IMR-90 (cell line): Measurements from ENCODE around the gene NUP153. TPM values are rescaled to one million over a fixed set of nuclear protein-coding genes. Genes with fewer than 3 reads are reported as not detected.

ENCODE experiments used
- ATAC-seq: fragments of 200-7000 bp; cut with Tn5 transposase; 2 replicates; pipeline ENCODE4 v1.9.1; 2020; ENCODE audit warnings: low read depth, mild to moderate bottlenecking, moderate library complexity
- BruUV-seq: library from RNA; stranded (reverse); fragments of 400-500 nt; replicated peaks from 2 replicates; lab custom pipeline; 2021; lab: Mats Ljungman, UMichigan
- CTCF ChIA-PET: fragments of 300-600 bp; formaldehyde crosslinking; extraction: SDS; loops from one replicate; lab custom pipeline; 2021; ENCODE audit warnings: antibody characterized with exemption; lab: Yijun Ruan, JAX
- POLR2A ChIA-PET: fragments of 300-600 bp; sonication (Branson Sonifier 250); formaldehyde crosslinking; loops from one replicate; lab custom pipeline; 2022; ENCODE audit warnings: antibody characterized with exemption; ENCODE audit not compliant: unreplicated experiment; lab: Charles Lee
- DNase-seq: peaks from one replicate; pipeline ENCODE4 v3.0.0; 2013
- H2AFZ ChIP-seq: replicated peaks from 2 replicates; pipeline ENCODE3; 2013; ENCODE audit warnings: low read length, mild to moderate bottlenecking; ENCODE audit not compliant: poor library complexity
- H2AK5ac ChIP-seq: 2 replicates; pipeline ENCODE4 v1.6.1; 2013; ENCODE audit warnings: low read depth, low read length, inconsistent platforms
- H2AK9ac ChIP-seq: replicated peaks from 2 replicates; pipeline ENCODE3; 2013; ENCODE audit warnings: mild to moderate bottlenecking, low read depth, low read length, moderate library complexity; ENCODE audit not compliant: poor library complexity
- H2BK120ac ChIP-seq: 2 replicates; pipeline ENCODE4 v1.6.1; 2013; ENCODE audit warnings: low read depth, low read length, inconsistent platforms
- H2BK15ac ChIP-seq: 3 replicates; pipeline ENCODE4 v1.6.1; 2013; ENCODE audit warnings: low read depth, low read length, inconsistent platforms
- H2BK20ac ChIP-seq: 2 replicates; pipeline ENCODE4 v1.6.1; 2013; ENCODE audit warnings: low read depth, mild to moderate bottlenecking, inconsistent platforms, low read length, moderate library complexity
- H2BK5ac ChIP-seq: 2 replicates; pipeline ENCODE4 v1.6.1; 2013; ENCODE audit warnings: mild to moderate bottlenecking, low read depth, low read length, inconsistent platforms; ENCODE audit not compliant: poor library complexity, severe bottlenecking
- H3K14ac ChIP-seq: replicated peaks from 2 replicates; pipeline ENCODE4 v1.6.1; 2013; ENCODE audit warnings: low read depth, low read length, inconsistent platforms
- H3K18ac ChIP-seq: 2 replicates; pipeline ENCODE4 v1.6.1; 2013; ENCODE audit warnings: low read depth, low read length, control low read depth
- H3K23ac ChIP-seq: 2 replicates; pipeline ENCODE4 v1.6.1; 2013; ENCODE audit warnings: low read depth, low read length, inconsistent platforms
- H3K27ac ChIP-seq: 2 replicates; pipeline ENCODE4 v1.5.1; 2013; ENCODE audit warnings: mild to moderate bottlenecking, control low read depth, low read length; ENCODE audit not compliant: insufficient read depth
- H3K27me3 ChIP-seq: 2 replicates; pipeline ENCODE4 v1.6.1; 2013; ENCODE audit warnings: low read length; ENCODE audit not compliant: control insufficient read depth, insufficient read depth
- H3K36me3 ChIP-seq: 2 replicates; pipeline ENCODE4 v1.6.1; 2013; ENCODE audit warnings: low read length, mixed read lengths; ENCODE audit not compliant: control insufficient read depth, insufficient read depth
- H3K4ac ChIP-seq: 2 replicates; pipeline ENCODE4 v1.6.1; 2013; ENCODE audit warnings: low read depth, low read length, inconsistent platforms
- H3K4me1 ChIP-seq: 2 replicates; pipeline ENCODE4 v1.6.1; 2013; ENCODE audit warnings: low read length, mixed read lengths; ENCODE audit not compliant: control insufficient read depth, insufficient read depth
- H3K4me2 ChIP-seq: 2 replicates; pipeline ENCODE4 v1.6.1; 2013; ENCODE audit warnings: low read depth, mild to moderate bottlenecking, control low read depth, low read length, moderate library complexity
- H3K4me3 ChIP-seq: 2 replicates; pipeline ENCODE4 v1.5.1; 2013; ENCODE audit warnings: low read depth, mild to moderate bottlenecking, control low read depth, low read length, moderate library complexity; ENCODE audit not compliant: insufficient read depth
- H3K56ac ChIP-seq: 2 replicates; pipeline ENCODE4 v1.6.1; 2013; ENCODE audit warnings: low read length, inconsistent platforms; ENCODE audit not compliant: insufficient read depth; ENCODE audit errors: extremely low read depth
- H3K79me1 ChIP-seq, 2 experiments: 2 replicates each; pipeline ENCODE4 v1.6.1; 2013; ENCODE audit warnings: low read length in 2 of 2, inconsistent platforms in 1 of 2, low read depth in 1 of 2
- H3K9ac ChIP-seq: 2 replicates; pipeline ENCODE4 v1.6.1; 2013; ENCODE audit warnings: low read depth, low read length, control low read depth
- H3K9me1 ChIP-seq: 2 replicates; pipeline ENCODE4 v1.6.1; 2013; ENCODE audit warnings: low read length, inconsistent platforms; ENCODE audit not compliant: insufficient read depth
- H3K9me3 ChIP-seq: 2 replicates; pipeline ENCODE4 v1.6.1; 2013; ENCODE audit warnings: low read length; ENCODE audit not compliant: control insufficient read depth, insufficient read depth
- H4K20me1 ChIP-seq: 2 replicates; pipeline ENCODE4 v1.6.1; 2013; ENCODE audit warnings: low read length, inconsistent platforms; ENCODE audit not compliant: insufficient read depth
- H4K5ac ChIP-seq: 2 replicates; pipeline ENCODE4 v1.6.1; 2013; ENCODE audit warnings: mild to moderate bottlenecking, low read depth, low read length, control low read depth
- H4K8ac ChIP-seq, 2 experiments: 2 replicates each; pipeline ENCODE4 v1.6.1; 2013; ENCODE audit warnings: low read depth in 2 of 2, low read length in 2 of 2, control low read depth in 1 of 2, inconsistent platforms in 1 of 2
- H4K91ac ChIP-seq: 2 replicates; pipeline ENCODE4 v1.6.1; 2013; ENCODE audit warnings: low read depth, low read length, inconsistent platforms; ENCODE audit not compliant: insufficient read depth
- BHLHE40 ChIP-seq: fragments of 150-350 bp; IDR thresholded peaks from 2 replicates; pipeline ENCODE4 v1.6.1; 2016; ENCODE audit warnings: mild to moderate bottlenecking, low read depth, low read length
- CEBPB ChIP-seq: IDR thresholded peaks from 2 replicates; pipeline ENCODE4 v1.6.1; 2012; ENCODE audit warnings: low read depth, low read length, improper control_type of control experiment
- POLR2A ChIP-seq: IDR thresholded peaks from 2 replicates; pipeline ENCODE4 v1.6.1; 2012; ENCODE audit warnings: mild to moderate bottlenecking, low read depth, low read length
- USF2 ChIP-seq: fragments of 150-350 bp; IDR thresholded peaks from 2 replicates; pipeline ENCODE4 v1.6.1; 2017; ENCODE audit warnings: mild to moderate bottlenecking, antibody characterized with exemption, low read length, low read depth
- WGBS, 2 experiments: methylation state at CpG; one replicate each; pipeline versions ENCODE4 v1.1.5 to v1.1.7; 2013; ENCODE audit warnings: missing lambda C conversion rate in 2 of 2; ENCODE audit not compliant: insufficient read length in 1 of 2; ENCODE audit errors: extremely low coverage in 2 of 2; 5-methylcytosine and 5-hydroxymethylcytosine counted together
- dilution Hi-C: fragments of 300-500 bp; cut with HindIII; formaldehyde crosslinking; loops from one replicate; pipeline ENCODE4 v1.14.3; 2018; ENCODE audit warnings: low sequenced_read_pairs; ENCODE audit not compliant: unreplicated experiment
- in situ Hi-C: fragments of 300-500 bp; cut with MboI; formaldehyde crosslinking; loops from 3 replicates; pipeline ENCODE4 v1.14.3; 2019; ENCODE audit warnings: low sequenced_read_pairs, inconsistent platforms, mixed read lengths
- intact Hi-C: fragments of 100-400 bp; cut with micrococcal nuclease; formaldehyde crosslinking; loops from 2 replicates; pipeline ENCODE4 v1.10.0; 2022
- polyA plus RNA-seq, 3 experiments: library from polyadenylated mRNA; depleted of rRNA; stranded (reverse); fragments of >200 nt; gene quantifications; 2 replicates each; pipeline ENCODE4 v1.2.3, GENCODE V29; 2012; ENCODE audit warnings: low replicate concordance in 1 of 3
- total RNA-seq: library from RNA; depleted of rRNA; stranded (reverse); fragments of >200 nt; gene quantifications from 2 replicates; pipeline ENCODE4 v1.2.3, GENCODE V29; 2012

NUP153 gene
- total and polyA plus RNA-seq, 2 of the 4 experiments (the other 2 are of a cell fraction), result 17.2 to 39.4 TPM

GRCh38 chr6:17648745-17649144, 58.0 kb downstream of the NUP153 start:
- intact Hi-C loops (loop anchor here (10.0 kb wide), 1 partner anchor 126 kb away; no protein-coding TSS in a partner anchor), in situ Hi-C loops (no loop called here), dilution Hi-C loops (no loop called here)
- Histone ChIP-seq H4K91ac (no peak overlapping the region), H3K14ac (no peak overlapping the region), H3K4me2 (no peak overlapping the region), H2BK5ac (no peak overlapping the region), H2BK20ac (no peak overlapping the region), H3K9me3 (no peaks in the 10 kb centered on the region), H3K27me3 (no peaks in the 10 kb centered on the region), H3K4ac (no peak overlapping the region), H3K79me1 (peaks cover 14 to 31% of the 10 kb centered on the region in 2 experiments; a peak in 3 of 4 replicates), H3K4me3 (no peak overlapping the region), H4K5ac (no peak overlapping the region), H3K56ac (no peak overlapping the region), H2BK15ac (no peak overlapping the region), H4K8ac (no peak overlapping the region), H2BK120ac (no peak overlapping the region), H3K9me1 (no peaks in the 10 kb centered on the region), H3K27ac (no peak overlapping the region), H2AK9ac (no peak overlapping the region), H3K18ac (no peak overlapping the region), H3K36me3 (peaks cover 25% of the 10 kb centered on the region), H3K23ac (no peak overlapping the region), H2AK5ac (no peak overlapping the region), H4K20me1 (no peaks in the 10 kb centered on the region; the same call in 1 of the 2 replicates), H3K9ac (no peak overlapping the region), H2AFZ (no peak overlapping the region), H3K4me1 (no peaks in the 10 kb centered on the region)
- ChIA-PET POLR2A (no interaction called here), CTCF (no interaction called here)
- DNase-seq (no peak), ATAC-seq (no peak)
- no CpG with 5 or more reads among the region's 3 CpGs for WGBS, 2 experiments
- TF ChIP-seq USF2, result no peak
- no peak for TF ChIP-seq POLR2A
- no peak for TF ChIP-seq BHLHE40
- TF ChIP-seq CEBPB, result peak; percentile 31; the same call in 1 of the 2 replicates
- BruUV-seq, result no TSS peak
